T-helper 2 cell (primary cell): ENCODE results near the gene LRRC52.
A peak's percentile ranks its signal among the peaks of the same experiment; 100 is the strongest.

Experiments used
- DNase-seq, 5 experiments: peaks; one replicate each; pipeline versions ENCODE4 v3.0.0 to v3.0.0-alpha.2; 2012 to 2022
- total RNA-seq, 2 donors: gene quantifications; one replicate each; lab custom pipeline; 2026; lab: John Stamatoyannopoulos, UW

The LRRC52 gene, protein sequence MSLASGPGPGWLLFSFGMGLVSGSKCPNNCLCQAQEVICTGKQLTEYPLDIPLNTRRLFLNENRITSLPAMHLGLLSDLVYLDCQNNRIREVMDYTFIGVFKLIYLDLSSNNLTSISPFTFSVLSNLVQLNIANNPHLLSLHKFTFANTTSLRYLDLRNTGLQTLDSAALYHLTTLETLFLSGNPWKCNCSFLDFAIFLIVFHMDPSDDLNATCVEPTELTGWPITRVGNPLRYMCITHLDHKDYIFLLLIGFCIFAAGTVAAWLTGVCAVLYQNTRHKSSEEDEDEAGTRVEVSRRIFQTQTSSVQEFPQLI
- 0 reads per million in 2 donors for total RNA-seq

DNA sequence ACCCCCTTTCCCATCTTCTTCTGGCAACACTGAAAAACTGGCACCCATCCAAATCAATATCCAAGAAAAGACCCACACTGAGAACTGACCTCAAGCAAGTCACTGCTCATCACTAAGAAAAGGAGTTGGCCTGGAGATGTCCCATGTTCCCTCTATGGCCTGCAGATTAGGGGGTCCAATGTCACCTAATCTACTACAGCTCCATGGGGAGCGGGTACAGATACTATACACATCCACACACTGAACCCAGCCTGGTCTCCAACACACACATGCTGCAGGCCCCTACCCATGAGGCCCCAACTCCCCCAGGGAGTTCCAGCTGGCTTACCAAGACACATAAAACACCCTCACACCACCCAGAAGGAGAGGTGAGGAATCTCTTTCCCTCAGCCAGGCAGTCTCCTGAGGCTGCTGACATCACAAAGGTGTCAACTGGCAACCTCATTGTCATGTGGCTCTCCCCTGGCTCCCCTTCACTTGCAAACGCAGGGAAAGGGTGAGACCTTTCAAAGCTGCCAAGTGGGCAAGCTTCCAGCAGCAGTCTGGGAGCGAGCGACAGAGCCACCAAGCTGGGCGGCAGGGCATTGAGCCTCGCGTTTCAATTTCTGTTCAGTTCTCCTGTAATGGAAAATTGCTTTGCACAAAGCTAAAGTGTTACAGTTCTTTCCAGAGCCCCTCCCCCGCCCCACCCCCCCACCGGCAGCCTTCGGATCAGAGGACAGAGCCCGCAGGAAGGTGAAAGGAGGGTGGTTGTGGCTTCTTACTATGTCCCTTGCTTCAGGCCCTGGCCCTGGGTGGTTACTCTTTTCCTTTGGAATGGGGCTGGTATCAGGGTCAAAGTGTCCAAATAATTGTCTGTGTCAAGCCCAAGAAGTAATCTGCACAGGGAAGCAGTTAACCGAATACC, at the start of gene LRRC52:
LRRC52 (plus strand) TSS at position 469 of the 907 bp plus-strand sequence; CDS start at position 766, 297 bp downstream.
- DNase-seq, result no peak

DNA sequence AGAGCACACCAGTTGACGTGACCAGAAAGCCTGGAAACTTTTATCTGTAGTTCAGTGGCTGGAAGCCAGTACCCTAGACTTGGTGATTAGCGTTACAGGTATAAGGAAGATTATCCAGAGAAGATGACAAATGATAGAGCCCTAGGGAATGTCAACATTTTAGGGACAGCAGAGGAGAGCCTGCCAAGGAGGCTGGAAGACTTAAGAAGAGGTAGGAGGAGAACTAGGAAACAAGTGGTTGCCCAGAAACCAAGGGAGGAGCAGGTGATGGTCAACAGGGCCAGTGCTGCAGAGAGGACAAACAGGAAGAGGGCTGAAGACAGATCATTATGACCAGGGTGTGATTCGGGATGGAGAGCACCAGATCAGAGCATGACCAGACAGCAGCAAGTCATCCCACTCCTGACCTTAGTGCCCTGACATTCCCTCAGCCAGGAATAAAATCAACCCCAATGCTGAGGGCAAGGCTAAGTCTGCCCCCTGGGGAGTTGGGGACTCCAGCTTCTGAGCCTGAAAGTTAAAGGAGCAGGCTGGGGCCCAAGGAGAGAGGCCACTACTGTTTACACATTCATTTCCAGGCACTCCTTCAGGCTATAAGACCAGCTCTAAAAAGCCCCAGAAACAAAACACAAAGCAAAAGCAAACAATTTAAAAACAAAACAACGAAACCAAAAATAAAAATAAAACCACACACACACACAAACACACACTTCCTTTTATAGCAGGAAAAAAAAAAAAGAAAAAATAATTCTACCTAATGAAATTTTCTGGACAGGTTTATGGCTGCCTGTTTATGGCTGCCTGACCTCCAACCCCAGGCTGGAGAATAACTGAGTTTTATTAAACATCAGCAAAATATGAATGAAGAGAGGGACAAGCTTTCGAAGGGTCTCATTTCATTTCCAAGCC, 48.6 kb upstream of the LRRC52 start:
- no peak for DNase-seq

DNA sequence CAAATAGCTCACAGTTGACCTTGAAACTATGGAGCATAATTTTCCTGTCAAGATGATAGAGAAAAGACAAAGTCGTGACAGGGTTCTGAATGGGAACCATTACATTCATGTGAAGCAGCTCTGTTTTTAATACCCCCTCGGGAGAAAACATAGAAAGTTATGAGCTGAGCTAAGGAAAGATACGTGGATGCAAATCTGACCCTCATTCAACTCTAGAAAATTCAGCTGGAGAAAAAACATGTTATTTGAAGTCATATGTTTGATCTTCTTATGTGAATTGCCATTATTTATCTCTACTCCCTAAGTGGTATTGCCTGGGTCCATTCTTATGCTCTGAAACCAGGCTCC, 48.0 kb upstream of the LRRC52 start:
- no peak for DNase-seq

DNA sequence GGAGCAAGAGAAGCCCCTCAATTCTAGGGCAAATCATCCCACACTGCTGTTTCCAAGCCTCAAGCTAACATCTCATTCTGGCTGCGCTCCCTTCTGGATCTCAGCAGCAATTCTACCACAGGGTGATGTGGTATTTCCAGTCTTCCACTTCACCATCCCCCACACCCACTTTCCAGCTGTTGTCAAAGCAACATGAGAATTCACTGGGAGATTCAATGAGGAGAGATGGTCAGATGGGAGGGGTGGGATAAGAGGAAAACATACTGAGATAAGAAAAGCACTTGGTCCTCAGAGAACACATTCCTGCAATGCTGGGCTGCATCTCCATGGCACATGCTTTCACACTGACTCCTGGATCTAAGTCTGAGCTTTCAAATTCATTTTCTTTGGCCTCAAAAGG, 47.3 kb upstream of the LRRC52 start:
- no peak for DNase-seq

DNA sequence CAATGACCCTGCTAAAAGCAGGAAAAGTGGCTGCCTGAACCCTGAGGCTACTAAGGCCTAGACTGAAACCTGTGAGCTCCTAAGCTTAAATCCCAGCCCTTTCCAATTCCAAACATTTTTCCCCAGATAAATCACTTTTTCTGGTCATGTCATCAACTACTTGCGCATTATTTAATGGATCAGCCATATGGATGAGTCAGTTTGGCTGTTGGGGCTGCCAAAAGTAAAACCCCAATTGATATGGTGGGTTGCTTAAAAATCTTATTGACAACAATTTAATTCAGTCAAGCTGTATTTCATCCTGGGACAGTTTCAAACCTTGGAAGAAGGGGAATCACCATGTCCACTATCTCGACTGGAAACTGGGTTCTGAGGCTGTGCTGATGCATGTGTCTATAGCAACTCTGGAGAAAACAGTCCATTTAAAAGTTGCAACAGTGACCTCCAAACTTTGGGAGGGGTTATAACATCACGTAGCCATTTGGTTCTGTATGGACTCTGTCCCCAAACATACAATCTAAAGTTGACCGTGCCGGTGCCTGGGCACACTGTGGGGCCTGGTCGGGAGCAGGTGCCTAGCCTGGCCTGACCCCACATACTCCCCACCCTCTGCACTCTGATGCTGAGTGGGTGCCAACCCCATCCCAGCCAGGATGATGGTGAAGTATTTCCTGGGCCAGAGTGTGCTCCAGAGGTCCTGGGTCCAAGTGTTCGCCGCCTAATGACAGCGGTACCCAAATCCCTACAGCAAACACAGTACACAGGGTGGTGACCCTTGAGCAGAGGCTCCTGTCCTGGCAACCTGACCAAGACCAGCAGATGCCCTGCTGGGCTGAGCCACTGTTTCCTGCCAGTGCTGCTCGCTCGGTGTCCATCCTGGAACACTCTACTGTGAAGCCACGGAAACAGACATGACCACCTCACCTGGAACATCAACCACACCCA, 46.5 kb upstream of the LRRC52 start:
- DNase-seq, result no peak

DNA sequence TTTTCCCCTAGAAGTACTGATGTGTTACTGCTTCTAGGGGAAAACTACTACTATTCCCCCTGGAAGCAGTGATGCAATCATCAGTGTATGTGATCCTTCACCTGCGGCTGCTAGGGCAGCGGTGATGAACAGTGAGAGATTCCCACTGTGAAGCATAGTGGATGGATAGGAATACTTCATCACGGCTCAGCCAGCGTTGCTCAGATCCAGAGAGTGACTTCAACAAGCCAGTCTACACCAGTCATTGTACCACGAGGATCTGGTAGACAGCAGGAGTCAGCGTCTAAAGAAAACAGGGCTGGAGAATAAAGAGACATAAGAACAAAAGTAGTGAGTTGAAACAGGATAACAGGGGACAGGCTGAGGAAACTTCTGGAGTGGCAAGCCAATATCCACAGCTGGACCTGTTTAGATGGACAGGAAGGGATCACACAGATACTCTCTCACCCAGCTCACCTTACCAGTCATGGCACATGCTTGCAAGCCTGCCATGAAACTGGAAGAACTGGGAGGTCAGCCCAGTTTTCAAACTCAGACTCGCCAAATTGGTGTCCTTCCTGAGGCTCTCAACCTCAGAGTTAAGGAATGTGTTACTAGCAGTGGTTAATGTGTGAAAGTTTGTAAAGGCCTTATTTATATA, 42.4 kb upstream of the LRRC52 start:
- DNase-seq, result no peak

DNA sequence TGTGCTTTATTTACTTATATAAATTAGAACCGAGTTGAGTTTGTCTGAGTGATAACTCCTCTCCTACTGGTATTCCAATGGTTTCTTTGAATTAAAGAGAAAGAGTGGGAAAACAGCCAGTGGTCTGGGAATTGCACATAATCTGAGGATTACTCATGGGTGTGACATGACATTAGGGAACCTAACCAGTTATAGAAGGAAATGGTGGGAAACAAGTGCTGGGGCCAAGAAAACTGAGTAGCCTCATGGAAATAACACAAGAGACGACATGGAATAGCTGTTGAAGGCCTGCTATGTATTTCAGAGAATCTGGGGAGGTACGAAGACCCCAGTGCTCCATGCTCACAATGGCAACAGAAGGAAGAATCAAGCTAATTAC, 41.8 kb upstream of the LRRC52 start:
- DNase-seq, result no peak

DNA sequence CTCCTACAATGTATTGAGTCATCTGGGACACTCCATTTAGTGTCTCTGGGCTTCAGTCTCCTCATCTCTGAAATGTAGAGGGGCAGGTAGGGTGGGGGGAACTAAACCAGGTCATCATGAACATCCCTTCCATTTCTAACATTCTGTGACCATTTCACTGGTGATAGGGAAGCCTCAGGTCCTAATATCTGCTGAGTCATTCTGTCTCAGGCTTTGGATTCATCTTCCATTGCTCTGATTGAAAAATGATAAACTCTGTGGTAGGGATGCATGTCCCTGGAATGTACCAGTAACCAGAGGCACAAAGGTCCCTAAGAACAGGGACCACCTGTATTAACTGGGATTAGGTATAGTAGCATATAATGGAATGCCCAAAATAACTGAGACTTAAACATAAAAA, 36.2 kb upstream of the LRRC52 start:
- no peak for DNase-seq

DNA sequence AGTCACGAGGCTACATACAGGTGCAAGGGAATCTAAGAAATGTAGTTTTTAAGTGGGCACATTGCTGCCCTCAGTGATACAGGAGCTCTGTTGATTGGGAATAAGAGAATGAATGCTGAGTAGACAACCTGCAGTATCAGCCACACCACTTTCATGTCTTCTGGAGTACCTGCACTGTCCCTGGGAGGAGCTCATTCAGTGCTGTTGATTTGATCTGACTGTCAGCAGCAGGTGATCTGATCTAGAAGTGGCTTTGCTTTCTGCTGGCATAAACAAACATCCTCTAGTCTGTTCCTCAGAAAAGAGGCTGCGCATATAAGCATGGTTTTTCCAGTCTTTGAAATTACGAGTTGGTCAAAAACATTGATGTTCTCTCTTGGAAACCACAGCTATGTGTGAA, 35.5 kb upstream of the LRRC52 start:
- DNase-seq, result no peak

DNA sequence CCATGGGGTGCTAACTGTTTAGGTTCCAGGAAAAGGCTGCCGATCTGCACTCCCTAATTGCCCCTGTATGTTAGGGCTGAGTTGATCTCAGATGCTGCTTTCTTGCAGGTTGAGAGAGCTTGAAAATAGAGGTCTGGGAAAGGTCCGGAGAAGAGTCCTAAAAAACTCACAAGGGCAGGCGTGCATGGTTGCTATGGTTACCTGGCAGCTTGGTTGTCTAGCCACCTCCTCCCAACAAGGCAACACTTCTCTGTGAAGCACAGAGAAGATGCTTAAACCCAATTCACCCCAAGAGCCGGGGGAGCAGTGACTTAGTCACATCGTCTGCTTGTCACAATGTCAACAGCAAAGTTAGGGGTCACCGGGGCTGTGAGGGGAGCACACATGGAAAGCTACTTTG, 31.0 kb upstream of the LRRC52 start:
- DNase-seq, result no peak

DNA sequence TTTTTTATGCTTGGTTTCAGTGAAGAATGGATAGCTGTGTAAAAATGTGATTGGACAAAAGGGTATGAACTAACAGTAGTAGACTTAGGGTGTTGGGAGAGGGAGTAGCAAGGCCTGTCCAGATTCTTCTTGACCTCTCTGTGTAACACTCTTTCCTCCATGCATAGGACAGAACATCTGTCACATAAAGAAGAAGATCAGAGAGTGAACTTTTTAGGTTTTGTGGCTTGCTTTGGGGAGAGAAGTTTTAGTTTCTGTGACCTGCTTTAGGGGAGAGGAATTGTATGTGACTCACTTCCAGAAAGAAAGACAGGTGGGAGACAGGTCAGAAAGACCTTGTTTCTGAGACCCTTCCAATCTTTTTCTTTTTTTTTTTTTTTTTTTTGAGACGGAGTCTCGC, 27.3 kb upstream of the LRRC52 start:
- no peak for DNase-seq

DNA sequence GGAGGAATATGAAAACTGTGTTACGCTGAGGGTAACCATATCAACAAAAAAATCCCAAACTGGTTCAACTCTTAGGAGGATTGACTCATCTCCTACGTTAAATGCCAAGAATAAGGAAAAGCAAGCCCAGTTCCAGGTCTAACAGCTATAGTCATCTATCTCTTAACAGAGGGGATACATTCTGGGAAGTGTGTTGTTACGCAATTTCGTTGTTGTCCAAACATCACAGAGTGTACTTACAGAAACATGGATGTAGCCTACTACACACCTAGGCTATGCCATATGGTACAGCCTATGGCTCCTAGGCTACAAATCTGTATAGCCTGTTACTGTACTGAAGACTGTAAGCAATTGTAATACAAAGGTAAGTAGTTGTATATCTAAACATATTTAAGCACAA, 23.2 kb upstream of the LRRC52 start:
- DNase-seq, result no peak

DNA sequence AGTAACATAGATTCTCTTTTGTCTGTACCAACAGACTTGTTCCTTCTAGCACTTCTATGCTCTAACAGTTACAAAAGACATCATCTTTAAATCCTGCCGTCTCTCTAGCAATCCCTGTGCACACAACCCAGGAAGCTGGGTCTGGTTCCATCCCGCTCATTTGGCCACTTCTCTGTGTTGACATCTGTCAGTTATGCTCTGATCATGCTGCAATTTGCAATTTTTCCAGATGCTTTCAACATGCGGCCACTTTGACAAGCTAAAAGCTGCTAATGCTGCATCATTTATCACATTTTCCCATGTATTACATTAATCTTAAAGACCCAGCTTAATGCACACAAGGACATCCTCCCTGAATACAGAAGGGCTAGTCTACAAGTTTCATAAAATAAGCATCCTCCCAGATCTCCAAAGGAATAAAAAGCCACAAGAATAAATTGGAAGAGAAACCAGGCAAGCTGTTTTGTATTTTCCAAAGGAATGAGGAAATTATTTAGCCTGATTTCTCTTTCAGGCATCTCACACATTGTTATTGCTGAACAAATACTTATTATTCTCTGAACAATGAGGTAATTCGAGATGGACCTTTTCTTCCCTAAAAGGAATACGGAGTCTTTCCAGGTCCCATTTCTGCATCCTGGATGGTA, 19.0 kb upstream of the LRRC52 start:
- no peak for DNase-seq

DNA sequence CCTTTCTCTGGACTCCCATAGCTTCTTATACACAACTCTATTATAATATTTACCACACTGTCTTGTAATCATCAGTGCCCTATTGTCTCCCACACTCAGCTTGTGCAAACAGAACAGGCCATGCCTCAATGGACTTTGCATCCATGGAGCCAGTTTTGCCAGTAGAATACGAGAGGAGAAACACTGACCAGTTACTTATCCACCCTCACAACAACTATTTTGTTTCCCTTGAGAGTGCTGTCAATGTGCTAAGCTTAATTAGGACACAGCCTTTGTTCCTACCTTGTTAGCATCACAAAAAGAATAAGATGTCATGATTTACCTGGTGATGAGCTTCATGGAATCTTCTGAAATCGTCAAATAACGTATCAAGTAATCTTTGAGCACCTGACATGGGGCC, 18.1 kb upstream of the LRRC52 start:
- DNase-seq, result no peak

DNA sequence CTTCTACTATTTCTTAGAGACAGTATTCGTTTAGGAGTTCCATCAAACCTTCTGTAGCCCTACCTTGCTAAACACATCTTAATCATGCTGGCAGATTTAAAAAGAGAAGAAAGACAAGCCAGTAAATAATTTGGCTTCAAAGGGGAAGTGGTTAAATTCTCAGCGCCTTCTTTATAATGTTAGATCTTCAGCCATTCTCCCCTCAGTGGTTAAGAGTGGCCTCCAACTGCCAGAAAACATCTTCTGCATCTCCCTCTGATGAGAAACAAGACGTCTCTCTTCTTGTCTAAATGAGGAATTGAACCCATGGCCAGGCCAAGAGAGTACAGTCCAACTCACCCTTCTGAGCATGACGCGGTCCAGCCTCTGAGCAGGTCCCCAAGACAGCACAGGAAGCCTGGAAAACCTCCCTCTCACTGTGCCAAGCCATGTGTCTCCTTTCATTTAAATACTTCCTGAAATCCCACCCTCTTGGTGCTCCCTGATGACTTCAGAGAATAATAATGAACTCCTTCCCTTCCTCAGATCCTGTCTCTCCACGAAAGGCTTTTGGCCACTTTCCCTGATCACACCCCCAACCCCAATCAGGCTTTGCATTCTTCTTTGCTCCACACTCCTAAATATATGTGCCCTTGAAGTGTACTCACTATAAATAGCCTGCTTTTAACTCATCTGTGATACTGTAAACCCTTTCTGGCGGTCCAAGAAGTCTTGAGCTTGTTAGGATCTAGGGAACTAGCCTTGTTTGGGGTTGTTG, 16.4 kb upstream of the LRRC52 start:
- DNase-seq, result no peak

DNA sequence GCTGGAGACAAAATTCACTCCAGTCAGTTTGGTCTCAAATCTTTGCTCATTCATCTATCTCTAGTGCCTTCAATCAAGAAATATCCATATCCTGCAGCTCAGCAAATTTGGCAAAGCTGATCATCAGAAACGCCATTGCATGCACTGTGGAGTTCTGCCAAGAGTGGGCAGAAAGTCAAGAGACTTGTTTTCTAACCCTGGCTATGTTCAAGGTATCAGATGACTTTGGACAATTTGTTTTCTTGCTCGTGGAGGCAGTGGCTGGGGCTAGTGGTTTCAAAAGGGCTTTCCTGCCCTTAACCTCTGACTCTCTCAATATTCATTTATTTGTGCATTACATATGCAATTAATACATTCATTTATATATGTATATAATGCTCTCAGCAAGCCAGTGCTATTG, 12.8 kb upstream of the LRRC52 start:
- no peak for DNase-seq

DNA sequence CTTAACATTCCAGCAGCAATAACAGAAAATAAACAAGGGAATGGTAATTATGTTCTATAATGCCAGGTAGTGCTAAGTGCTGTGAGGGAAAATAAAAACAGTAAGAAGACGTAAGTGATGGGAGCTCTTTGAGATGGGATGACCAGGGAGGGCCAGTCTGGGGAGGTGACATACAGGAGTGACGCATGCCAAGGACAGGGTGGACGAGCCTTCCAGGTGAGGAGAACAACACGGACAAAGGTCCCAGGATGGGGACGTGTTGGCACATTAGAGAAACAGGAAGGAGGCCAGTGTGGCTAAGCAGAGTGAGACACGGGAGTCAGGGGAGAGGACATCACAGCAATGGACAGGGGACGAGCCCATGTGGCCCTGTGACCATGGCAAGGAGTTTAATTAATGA, 11.7 kb upstream of the LRRC52 start:
- no peak for DNase-seq

DNA sequence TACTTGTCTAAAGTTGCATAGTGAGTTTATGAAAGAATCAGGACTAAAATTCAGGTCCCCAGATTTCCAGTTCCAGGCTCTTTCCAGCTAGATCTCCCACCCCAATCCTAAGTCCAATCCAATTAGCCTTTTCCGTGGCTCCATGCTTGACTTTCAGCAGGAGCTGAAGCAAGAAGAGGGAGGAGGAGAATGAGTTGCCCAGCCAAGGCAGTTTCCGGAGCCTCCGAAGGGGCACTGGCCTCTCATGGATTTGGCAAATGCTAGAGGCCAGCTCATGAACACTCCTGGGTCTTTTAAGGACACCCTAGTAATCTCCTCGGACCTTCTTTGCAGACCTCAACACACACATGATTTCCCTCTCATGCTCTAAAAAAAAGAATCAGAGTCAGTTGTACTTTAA, 10.5 kb upstream of the LRRC52 start:
- DNase-seq, result no peak

DNA sequence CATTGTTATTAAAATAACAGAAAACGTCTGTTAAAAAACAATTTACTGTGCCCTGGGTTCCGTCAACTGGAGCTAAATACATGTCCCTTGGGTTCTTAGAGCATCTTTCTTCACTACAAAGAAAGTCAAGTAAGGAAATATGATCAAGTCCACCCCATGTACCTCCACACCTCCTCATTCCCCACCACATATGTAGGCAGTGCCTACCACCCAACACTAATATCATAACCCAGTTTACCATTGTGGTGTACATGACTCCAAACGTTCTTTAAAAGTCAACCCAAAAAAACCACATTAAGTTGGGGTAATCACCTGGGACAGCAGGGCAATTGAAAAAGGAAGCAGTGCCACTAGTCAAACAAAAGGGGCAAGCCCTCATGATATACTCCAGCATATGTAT, 7.8 kb upstream of the LRRC52 start:
- peak in 1 of 5 experiments; percentile 12 for DNase-seq
